LNCaP clone FGC (cell line): ENCODE measurements around the gene ZNF774.

Experiments used
- DNase-seq: peaks from one replicate; pipeline ENCODE4 v3.0.0-alpha.2; 2011; ENCODE audit warnings: low read depth
- H3K4me3 ChIP-seq: 2 replicates; pipeline ENCODE4 v1.5.1; 2011; ENCODE audit warnings: mild to moderate bottlenecking, low read depth, low read length, control low read depth
- CTCF ChIP-seq: IDR thresholded peaks from 2 replicates; pipeline ENCODE4 v1.5.1; 2012; ENCODE audit warnings: mild to moderate bottlenecking; ENCODE audit not compliant: control insufficient read depth, insufficient read depth; ENCODE audit errors: extremely low read depth

Gene ZNF774

GRCh38 chr15:90387534-90388461 lies 35.7 kb downstream of the ZNF774 start, which contains the start of gene IQGAP1:
Gene IQGAP1, plus strand, starts transcription at chr15:90388242. Its CDS starts 100 bp downstream, at chr15:90388342.
- peak within 1 kb of the TSS; percentile 69 for H3K4me3 ChIP-seq
- peak; percentile 85 for DNase-seq
- TF ChIP-seq CTCF, result no peak

GRCh38 chr15:90388462-90389380 lies 36.6 kb downstream of the ZNF774 start:
- no peak for TF ChIP-seq CTCF
- H3K4me3 ChIP-seq, result peak overlapping the region; percentile 69
- DNase-seq, result no peak

- DNase-seq, result no peak
- no peak overlapping the region for H3K4me3 ChIP-seq
- TF ChIP-seq CTCF, result no peak
Measured at GRCh38 chr15:90389513-90389912, 37.4 kb downstream of the ZNF774 start.

GRCh38 chr15:90393040-90393439 lies 41.0 kb downstream of the ZNF774 start:
- no peak for TF ChIP-seq CTCF
- no peak for DNase-seq
- no peak overlapping the region for H3K4me3 ChIP-seq

GRCh38 chr15:90394074-90394473 lies 42.0 kb downstream of the ZNF774 start:
- TF ChIP-seq CTCF, result no peak
- no peak overlapping the region for H3K4me3 ChIP-seq

GRCh38 chr15:90394748-90395442 lies 42.8 kb downstream of the ZNF774 start:
- TF ChIP-seq CTCF, result no peak
- no peak for DNase-seq
- no peak overlapping the region for H3K4me3 ChIP-seq

More at GRCh38 chr15:90394074-90394473, 42.0 kb downstream of the ZNF774 start:
- no peak for DNase-seq
